T47D (cell line): ENCODE data around the gene UQCC2.

Experiments
- DNase-seq, 2 experiments: peaks; one replicate each; pipeline versions ENCODE4 v3.0.0 to v3.0.0-alpha.2; 2011 to 2012; ENCODE audit warnings: low read depth in 1 of 2, low spot score in 1 of 2
- JUND ChIP-seq: IDR thresholded peaks from 2 replicates; pipeline ENCODE4 v1.6.1; 2012; ENCODE audit warnings: low read depth
- in situ Hi-C: cut with HindIII; loops from 2 replicates; pipeline ENCODE4 v1.10.0; 2016; ENCODE audit warnings: low sequenced_read_pairs, low pct_unique_long_range_greater_than_20kb

The UQCC2 gene

DNA sequence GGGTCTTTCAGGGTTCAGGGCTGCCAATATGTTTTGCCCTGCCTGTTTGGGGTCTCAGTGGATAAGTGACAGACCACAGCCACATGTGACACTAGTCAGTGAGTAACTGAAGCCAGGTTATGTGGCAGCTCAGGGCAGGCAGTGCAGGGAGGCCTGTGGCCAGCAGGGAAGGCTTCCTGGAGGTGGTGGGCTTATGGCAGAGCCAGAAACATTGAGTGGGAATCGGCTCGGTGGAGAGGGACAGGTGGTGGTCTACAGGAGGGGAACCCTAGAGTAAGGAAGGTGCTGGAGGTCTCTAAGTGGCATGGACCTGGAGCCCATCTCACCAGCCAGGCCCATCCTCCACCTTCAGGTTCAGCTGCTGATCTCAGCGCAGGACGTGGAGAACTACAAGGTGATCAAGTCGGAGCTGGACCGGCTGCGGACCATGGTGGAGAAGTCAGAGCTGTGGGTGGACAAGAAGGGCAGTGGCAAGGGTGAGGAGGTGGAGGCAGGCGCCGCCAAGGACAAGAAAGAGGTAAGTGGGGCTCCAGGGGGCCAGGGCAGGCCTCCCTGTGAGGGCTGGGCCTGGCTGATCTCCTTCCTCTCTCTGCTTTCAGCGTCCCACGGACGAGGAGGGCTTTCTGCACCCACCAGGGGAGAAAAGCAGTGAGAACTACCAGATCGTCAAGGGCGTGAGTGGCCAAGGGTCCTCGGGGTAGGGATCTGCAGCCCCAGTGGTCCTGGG lies 34.9 kb downstream of the UQCC2 start:
- TF ChIP-seq JUND, result no peak
- DNase-seq, result no peak
- in situ Hi-C loops, result no loop called here

DNA sequence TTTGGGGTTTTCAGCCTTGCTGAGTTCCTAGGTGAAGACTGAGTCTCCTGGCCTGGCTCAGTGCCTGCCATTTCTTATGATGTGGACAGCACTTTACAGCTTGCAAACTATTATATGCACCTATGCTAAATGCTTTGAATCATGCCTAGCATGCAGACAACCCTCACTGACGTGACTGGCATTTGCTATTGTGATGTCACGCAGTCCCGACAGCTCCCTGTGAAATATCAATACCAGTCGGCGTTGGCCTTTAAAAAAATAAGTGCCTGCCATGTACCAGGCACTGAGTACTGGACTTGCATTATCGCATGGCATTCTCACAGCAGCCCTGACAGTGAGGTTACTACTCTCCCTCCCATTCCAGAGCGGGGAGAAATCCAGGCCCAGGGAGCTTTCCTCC lies 35.5 kb downstream of the UQCC2 start:
- in situ Hi-C loops, result no loop called here
- no peak for DNase-seq
- TF ChIP-seq JUND, result no peak

- no peak for DNase-seq
- in situ Hi-C loops, result no loop called here
- no peak for TF ChIP-seq JUND
Measured at GRCh38 chr6:33673851-33674250, 37.6 kb downstream of the UQCC2 start.

- DNase-seq, result no peak
- no peak for TF ChIP-seq JUND
- in situ Hi-C loops, result no loop called here
Measured at GRCh38 chr6:33672808-33673207, 38.7 kb downstream of the UQCC2 start.

GRCh38 chr6:33671744-33672072 lies 39.8 kb downstream of the UQCC2 start:
- no peak for TF ChIP-seq JUND
- in situ Hi-C loops, result no loop called here
- no peak for DNase-seq

DNA sequence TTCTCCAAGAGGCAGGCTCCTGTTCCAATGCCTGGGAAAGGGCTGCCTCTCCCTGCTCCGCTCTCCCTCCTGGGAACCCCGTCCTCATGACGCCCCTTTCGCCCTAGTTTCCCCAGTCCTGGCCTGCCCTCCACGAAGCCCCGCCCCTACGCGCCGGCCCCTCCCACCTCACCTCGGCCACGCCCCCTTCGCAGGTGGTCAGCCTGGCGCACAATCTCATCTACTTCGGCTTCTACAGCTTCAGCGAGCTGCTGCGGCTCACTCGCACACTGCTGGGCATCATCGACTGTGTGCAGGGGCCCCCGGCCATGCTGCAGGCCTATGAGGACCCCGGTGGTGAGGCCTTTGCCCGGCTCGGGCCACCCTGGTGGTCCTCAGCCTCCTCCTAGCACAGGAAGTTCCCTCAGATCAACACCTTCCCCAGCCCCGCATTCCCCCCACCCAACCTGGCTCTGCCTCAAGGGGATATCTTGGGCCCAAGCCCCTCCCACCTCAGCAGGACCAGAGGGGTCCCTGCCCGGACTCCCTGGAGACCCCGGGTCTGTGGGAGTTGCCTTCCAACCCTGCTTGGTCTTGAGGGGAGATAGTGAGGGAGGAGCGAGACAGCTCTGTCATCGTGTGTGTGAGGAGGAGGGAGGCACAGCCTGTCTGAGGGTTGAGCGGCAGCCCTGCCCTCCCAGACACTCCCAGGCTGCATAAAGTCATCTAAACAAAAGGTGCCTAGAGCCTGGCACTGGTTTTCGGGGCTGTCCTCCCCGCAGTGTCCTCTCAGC lies 40.3 kb downstream of the UQCC2 start:
- no peak for TF ChIP-seq JUND
- no peak for DNase-seq
- in situ Hi-C loops, result no loop called here

GRCh38 chr6:33670086-33670660 lies 41.3 kb downstream of the UQCC2 start:
- in situ Hi-C loops, result no loop called here
- TF ChIP-seq JUND, result no peak
- DNase-seq, result no peak

- no peak for TF ChIP-seq JUND
- in situ Hi-C loops, result no loop called here
- no peak for DNase-seq
Measured at GRCh38 chr6:33668914-33669313, 42.6 kb downstream of the UQCC2 start.

- TF ChIP-seq JUND, result no peak
- in situ Hi-C loops, result no loop called here
- no peak for DNase-seq
Measured at GRCh38 chr6:33668328-33668727, 43.2 kb downstream of the UQCC2 start.

DNA sequence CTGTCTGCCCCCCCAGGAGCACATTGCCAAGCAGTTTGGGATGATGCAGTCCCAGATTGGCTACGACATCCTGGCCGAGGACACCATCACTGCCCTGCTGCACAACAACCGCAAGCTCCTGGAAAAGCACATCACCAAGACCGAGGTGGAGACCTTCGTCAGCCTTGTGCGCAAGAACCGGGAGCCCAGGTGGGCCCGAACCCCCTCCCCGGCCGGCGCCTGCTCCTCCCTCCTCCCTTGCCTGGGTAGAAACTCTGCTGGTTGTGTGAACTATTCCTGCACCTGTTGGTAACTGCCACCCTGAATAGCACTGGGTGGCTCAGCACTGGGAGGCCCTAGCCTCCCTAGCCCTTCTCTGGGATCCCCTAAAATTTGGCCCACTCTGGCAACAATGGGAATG lies 43.7 kb downstream of the UQCC2 start:
- DNase-seq, result no peak
- no peak for TF ChIP-seq JUND
- in situ Hi-C loops, result no loop called here

- in situ Hi-C loops, result no loop called here
- DNase-seq, result no peak
- TF ChIP-seq JUND, result no peak
Measured at GRCh38 chr6:33667072-33667471, 44.4 kb downstream of the UQCC2 start.

DNA sequence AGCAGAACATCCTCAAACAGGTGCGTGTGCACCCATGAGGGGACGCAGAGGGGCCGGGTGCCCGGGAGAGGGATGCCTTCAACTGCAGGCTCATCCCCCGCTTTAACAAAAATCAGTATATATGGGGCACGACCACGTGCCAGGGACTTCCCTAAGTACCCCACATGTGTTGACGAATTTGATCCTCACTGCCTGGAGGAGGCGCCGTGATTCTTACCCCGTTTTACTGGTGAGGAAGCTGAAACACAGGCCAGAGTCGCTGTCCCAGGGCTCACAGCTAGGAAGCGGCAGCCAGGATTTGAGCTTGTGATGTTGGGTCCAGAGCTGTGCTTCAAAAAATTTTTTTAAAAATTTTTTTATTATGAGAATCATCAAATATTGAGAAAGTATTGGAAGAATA lies 45.5 kb downstream of the UQCC2 start:
- in situ Hi-C loops, result no loop called here
- DNase-seq, result no peak
- TF ChIP-seq JUND, result no peak

DNA sequence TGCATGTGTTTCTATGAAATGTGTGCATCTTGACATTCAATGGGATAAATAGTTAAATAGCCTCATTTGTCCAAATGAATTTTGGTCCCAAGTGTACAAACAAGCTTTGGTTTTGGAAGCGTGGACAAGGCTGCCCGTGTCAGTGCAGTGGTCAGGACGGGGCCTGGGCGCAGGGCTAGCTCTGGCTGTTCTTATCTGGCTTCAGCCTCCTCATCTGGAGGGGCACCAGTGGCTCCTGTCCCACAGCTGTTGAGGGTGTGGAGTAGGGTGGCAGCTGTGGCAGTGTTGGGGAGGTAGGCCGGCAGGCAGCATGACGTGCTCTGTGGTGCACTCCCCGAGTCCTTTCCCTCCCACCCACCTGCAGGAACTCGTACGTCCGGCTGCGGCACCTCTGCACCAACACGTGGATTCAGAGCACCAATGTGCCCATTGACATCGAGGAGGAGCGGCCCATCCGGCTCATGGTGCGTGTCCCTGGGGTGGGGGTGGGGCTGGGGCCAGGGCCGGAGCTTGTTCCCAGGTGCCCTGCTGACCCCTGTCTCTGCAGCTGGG lies 46.9 kb downstream of the UQCC2 start:
- no peak for DNase-seq
- no peak for TF ChIP-seq JUND
- in situ Hi-C loops, result no loop called here
